Fibroblast of upper back skin (primary cell): ENCODE results near the gene PLEKHA7.

Experiments
- DNase-seq: peaks from one replicate; pipeline ENCODE4 v3.0.0-alpha.2; 2013

The PLEKHA7 gene

DNA sequence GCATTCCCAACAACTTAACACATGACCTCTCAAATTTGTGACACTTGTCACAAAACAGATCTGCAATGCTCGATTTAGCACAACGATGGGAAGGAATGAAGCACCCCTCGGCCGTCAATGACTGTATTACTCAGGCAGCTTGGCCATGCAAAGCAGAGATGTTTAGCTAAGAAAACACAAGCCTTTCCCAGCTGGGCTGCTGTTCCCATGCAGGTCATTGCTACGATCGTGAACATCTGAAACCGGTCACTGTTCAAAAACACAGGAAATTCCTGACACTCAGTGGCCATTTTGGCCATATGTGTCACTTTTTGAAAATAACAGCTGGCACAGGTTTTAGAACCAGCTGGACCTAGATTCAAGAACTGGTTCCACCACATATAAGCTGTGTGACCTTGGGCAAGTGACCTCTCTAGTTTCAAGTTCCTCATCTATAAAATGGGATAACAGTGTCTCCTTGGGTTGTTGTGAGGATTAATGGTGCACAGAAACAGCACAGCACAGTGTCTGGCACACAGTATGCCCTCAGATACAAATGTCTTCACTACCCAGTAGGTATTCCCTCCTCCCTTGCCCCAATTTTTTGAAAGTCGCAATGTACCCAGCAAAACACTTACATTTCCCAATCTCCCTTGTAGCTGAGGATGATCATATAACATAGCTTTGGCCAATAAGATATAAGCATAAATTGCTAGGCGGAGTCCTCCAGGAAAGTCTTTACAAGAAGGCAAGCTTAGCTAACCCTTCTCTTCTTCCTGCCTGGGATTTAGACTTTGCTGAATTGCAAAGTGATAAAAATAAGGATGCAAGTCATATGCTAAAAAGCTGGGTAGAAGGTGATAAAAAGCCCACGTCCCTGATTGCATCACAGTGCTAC, 182.7 kb downstream of the PLEKHA7 start:
- DNase-seq, result no peak

DNA sequence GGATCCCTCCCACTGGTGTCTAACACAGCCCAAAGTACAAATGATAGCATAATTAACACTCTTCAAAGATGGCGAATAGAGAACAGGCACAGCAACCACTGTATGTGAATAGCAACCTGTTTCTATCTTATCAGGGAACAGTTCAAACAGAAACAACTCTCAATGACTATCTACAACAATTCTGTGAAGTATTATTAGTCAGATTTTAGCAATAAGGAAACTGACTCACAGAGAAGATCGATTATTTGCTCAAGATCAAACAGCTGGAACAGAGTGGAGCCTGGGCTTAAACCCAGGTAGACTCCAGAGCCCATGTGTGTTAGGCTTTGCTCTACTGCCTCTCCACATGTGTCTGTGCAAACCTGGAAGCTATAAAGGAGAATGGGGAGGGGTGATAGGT, 187.1 kb downstream of the PLEKHA7 start:
- DNase-seq, result no peak

DNA sequence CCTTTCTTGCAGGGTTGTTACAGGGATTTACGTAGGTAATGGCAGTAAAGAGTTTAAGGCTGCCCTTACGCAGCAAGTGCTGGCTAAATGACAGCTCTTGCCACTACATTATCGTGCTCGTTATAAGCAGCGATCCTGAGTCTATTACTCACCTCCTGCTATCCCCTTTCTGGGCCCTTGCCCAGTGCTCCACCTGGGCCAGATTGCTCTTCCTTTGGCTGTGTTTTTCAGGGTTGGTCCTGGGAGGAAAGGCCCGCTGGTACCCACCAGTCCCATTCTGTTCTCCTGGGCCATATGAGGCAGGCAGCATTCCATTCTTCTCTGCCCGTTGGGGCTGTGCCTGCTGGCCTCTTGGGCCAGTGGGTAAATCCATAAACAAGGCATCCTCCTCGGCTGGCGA, 188.2 kb downstream of the PLEKHA7 start:
- DNase-seq, result no peak

DNA sequence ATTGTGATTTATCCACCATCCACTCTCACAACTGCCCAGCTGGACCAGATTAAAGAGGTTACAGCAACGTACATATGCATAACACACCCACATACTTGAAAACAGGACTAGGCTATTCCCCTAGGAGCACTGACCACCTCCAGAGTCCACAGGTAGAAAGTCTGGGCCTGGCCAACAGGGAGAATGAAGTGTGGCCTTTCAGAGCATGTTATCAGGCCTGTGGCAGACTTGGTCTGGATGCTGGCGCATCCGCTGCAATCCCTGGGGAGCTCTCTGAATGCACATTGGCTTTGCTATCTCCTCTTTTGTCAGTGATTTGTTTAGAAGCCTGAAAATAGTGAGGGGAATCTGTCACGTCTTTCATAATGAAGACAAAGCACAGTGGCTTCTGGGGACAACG, 189.1 kb downstream of the PLEKHA7 start:
- DNase-seq, result no peak

DNA sequence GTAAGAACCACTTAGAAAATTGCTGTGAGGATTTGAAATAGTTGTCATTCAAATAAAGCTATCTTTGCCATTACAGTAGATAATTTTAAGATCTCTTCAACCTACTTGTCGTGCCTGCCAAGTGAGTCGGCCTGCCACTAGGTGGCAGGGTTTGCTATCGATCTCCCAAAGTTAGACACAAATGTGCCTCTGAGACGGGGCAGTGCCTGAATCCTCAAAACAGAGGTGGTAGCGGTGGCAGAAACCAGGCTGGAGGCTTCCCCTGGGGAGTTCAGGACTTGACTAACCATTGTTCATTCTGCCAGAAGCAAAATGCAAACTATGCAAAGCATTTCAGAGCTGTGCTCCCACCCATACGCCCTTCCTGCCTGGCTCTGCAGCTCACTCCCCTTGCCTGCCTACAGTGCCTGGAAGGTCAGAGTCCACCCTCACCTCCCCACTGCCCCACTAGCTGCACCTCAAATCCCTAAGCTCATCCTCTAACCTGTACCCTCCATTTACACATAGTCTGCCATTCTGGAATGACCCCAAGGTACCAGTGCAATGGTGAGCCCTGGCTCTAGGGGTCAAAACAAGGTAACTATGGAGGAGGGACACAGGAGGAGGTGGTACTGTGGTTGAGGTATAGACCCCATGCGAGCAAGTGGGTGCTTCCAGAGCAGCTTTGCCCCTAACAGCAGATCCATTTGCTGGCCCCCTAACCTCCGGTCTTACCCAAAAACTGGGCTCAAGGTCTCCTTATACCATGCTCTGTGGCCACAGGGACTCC, 193.7 kb downstream of the PLEKHA7 start:
- DNase-seq, result peak; percentile 70

DNA sequence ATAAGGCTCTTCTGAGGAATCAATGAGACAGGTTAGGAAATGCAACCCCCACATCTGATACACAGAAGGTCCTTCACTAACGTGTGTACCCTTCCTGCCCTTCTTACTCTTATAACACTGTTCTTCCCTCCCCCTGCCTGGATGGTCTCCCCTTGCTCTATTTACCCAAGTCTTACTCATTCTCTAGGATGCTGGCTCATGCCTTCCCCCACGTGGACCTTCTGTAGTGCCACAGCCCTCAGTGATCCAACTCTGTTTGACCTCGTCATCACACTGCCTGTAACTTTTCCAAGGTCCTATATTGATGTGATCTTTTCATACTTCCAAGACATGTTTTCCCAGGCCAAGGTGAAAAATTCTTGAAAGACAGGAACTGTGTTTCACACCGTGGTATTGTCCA, 195.9 kb downstream of the PLEKHA7 start:
- no peak for DNase-seq

DNA sequence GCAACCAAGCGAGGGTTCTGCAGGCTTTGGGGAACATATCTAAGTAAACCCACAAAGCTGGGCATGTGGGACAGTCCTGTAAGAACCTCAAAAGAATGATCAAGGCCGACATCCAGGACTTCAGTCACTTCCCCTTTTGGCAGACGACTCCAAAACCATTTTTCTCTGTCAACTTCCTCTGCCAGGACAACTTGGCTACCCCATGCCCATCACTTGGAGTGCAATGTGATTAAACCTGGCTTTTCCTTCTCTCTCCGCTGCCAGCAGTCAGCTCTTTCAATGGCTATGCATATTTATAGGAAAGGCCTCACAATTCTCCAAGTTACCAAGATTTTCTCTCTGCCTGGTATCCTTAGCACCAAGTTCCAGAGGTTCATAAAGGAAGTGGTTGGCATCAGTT, 196.9 kb downstream of the PLEKHA7 start:
- no peak for DNase-seq

DNA sequence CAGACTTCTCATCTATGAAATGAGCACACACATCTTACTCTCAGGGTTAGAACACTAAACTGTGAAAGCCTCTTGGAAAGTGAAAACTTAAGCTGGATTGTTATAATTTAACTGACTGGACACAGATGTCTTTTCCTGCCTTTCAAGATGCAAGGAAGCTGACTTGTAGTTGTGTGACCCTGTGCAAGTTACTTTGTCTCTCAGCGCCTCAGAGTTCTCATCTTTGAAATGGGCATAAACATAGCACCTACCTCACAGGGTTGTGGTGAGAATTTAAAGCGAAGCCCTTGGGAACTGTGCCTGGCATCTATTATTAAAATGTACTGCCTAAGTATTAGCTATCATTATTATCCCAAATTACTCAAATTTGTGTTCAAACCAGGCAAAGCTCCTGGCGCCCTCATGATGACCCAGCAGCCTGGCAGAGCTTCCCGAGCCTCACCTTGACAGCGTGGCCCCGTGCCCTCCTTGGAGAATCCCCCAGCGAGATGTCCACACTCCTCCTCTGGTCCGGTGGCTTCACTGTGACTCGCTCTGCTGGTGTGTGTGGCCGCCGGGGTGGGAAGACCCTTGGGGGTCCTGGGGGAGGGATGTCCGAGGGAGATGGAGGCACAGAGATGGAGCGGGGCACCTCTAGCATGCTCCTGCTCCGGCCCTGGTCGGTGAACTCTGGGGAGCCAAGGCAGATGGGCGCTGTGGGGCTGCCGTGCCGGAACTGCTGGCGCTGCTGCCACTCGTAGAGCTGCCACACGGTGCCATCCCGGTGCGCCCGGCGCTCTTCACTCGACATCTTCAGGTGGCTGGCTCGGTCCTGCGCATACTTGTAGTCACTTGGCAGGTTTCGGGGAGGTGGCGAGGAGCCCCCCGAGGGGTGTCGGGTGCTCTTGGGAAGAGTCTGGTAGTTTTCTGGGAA, 197.6 kb downstream of the PLEKHA7 start:
- no peak for DNase-seq

DNA sequence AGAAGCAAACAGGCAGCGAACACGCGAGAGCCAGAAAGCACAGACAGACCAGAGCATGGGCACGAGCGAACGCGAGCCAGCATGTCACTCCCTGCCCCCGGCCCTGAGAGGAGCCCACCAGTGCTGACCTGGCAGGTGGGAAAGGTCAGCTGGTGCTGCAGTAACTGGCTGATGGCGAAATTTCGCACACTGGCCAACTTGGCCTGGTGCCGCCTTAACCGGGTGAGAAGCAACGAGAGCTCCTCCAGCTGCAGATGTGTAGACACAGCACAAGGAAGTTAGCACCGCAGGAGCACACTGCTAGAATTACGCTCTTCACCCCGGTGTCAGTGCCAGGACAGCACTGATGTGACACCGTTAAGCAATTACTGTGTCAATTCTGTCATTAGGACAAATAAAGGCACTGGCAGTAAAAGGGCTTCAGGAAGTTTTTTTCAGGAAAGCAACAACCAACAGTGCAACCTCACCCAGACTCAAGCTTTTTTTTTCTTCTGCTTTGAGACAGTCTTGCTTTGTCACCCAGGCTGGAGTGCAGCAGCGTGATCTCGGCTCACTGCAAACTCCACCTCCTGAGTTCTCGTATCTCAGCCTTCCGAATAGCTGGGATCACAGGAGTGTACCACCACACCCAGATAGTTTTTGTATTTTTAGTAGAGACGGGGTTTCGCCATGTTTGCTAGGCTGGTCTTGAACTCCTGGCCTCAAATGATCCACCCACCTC, 199.0 kb downstream of the PLEKHA7 start:
- peak; percentile 16 for DNase-seq

DNA sequence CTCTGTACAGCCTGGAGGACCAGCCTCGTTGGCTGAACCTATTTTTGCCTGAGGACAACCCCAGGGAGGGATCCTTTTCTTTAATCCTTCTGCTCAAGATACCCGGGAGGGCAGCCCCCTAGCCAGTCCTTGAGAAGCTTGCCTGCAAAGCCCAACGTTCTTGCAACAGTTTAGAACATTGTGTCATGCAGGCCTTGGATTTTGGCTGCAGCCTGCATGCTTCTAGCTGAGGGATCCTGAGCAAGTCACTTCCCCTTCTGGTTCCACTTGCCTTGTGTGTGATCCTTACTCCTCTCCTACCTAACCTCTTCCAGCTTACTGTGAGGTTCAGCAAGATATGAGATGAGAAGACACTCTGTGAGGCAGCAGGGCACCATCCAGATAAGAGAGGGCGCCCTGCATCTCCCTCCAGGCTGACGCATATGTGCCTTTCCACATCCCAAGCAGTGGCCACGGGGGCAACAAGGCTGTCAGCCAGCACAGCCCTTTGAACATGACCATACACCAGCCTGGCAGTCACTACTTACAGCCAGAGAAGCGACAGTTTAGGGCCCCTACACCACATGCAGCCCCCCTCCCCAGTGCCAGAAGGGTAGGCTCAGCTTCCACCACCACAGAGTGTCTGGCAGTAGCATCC, 199.7 kb downstream of the PLEKHA7 start:
- no peak for DNase-seq

DNA sequence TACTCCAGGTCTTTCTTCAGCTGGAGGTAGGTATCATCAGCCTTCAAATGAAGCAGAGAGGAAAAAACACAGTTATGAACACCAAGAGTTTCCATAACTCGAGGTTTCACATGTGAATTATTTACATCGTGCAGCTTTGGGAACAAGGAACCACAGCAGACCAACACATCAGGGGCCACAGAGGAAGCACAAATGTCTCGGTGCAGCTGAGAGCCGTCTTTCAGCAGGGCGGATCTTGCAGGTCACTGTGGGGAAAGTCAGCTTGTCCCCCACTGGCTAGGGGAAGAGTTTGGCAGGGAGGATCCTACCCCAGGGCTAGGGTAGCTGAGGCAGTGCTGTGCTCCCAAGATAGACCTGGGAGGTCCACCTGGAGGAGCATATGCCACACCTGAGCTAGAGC, 201.1 kb downstream of the PLEKHA7 start:
- no peak for DNase-seq

DNA sequence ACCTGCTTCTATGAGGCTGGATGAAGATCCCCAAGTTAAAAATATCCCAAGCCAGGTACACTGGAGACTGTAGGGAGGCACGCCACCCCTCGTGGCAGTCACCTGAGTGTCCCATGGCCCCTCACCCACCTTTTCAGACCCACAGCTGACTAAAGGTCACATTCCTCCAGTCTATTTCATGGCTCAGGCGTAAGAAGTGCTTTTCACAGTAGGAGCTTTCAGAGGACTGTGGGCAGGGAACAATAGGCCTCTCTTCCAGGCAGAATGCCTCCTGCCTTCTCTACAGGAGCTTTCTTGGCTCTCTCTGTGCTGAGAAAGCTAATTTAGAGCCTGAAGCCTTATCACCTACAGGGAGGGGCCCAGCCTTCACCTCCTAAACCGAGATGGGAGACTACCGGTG, 201.9 kb downstream of the PLEKHA7 start:
- DNase-seq, result no peak

DNA sequence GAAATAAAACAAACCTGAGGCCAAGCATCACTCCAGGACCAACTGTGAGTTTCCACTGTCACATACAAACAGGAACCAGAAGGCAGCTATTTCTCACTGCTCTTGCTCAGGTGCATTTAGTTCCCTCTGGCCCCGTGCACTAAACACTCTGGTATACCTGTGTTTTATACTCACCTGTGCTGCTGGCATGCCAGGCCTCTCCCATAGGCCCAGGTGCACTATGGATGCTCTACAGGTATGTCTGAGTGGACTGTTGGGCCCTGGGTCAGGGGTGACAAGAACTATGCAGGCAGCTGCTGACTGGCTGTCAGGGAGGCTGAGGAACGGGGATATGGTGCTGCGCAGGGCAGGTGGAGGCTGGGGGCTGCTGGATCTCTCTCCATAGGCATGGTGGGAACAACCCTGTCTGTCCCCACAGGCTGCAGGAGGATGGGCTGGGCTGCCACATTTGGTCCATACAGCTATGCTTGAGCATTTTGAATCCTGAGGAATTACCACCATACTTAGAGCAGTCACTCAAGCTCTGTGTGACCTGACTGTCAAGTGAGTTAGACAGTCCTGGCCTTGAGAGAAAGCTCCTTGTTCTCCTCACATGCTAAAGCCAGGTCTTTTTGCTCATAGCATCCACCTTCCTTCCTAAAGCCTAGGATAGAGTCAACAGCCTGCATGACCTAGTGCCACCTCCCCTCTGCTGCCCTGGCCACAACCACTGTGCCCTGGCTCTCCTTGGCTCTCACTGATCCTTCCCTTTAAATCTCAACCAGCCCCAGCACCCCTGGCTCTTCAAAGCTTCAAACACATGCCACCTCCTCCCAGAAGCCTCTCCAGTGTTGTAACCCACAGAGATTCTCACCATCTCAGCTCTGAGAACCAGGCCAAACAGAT, 202.8 kb downstream of the PLEKHA7 start:
- DNase-seq, result no peak

DNA sequence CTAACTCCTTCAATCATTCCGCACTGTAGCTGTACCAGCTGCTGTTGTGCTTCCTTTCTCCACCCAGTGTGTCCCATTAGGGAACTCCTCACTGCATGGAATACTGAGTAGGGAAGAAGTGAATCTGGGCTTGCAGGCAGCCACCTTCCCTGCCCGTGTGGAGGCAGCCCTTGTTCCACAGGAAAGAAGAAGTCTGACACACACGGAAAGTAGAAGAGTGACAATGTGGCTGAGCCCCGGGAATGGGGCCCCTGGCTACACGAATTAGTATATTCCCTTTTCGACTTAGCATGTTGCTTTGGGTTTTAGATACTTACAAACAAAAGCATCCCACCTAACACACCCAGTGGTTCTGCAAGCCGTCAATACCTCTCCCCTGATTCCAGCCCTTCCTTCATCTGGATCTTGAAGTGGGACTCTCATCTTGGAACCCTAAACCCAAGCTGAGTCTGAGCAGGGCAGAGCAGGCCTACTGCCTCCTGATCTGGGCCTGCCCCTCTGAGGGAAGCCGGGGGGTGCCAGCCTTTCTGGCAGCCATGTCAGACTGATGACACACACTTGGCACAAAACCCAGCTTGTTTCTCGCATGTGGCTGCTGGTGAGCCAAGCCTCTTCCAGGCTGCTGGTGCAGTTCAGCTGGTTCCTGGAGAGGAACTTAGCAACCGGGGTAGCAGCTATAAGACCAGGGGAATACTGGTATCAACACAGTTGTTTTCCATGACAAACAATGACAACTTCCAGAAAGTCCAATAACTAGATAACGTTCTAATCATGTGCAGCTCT, 204.1 kb downstream of the PLEKHA7 start:
- peak; percentile 24 for DNase-seq

DNA sequence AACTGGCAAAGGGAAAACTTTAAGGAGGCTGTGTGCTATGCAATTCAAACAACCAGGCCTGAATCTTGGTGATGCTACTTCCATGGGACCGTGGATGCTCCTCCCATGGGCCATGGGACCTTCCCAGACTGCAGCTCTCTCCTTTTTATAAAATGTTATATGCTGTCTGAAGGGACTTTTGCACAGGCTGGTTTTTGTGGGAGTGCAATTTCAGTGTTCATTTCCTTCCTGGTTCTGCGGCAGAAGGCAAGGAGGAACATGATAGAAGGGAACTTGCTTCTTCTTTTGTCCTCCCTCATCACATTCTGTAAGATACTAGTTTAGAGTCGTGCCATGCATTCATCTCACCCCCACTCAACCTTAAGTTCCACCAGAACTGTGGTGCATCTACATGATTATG, 206.9 kb downstream of the PLEKHA7 start:
- no peak for DNase-seq

DNA sequence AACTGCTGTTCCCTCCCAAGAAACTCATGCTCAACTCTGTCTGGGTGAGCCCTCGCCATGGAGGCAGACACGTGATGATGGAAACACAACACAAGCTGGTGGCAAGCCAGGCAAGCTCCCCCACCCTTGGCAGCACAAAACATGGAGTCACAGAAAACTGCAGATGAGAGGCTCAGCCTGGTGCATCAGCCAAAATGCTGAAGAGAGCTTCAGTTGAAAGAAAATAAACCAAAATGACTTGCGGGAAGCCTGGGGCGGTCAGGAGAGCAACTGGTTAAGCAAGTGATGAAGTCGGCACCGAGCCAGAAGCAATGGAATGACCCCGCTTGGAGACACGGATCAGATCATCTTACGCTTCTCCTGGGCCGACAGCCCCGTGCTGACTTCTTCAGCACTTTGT, 207.4 kb downstream of the PLEKHA7 start:
- DNase-seq, result peak; percentile 29

DNA sequence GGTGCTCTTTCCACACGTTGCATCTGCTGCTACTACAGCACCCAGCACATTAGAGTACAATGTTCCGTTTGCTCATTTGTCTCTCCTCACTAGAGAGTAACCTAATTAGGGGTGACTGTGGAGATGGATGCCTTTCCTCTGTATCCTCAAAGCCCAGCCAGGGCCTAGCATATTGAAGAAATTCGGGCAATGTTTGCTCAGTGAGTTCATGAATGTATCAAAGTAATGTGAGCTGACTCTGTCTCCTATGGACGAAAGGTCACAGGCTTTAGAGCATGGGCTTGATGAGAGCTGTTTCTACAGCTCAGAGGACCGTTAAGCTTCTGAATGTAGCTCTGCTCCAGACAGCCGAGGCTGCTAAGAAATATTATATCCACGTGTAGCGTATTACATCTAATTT, 208.3 kb downstream of the PLEKHA7 start:
- DNase-seq, result no peak

DNA sequence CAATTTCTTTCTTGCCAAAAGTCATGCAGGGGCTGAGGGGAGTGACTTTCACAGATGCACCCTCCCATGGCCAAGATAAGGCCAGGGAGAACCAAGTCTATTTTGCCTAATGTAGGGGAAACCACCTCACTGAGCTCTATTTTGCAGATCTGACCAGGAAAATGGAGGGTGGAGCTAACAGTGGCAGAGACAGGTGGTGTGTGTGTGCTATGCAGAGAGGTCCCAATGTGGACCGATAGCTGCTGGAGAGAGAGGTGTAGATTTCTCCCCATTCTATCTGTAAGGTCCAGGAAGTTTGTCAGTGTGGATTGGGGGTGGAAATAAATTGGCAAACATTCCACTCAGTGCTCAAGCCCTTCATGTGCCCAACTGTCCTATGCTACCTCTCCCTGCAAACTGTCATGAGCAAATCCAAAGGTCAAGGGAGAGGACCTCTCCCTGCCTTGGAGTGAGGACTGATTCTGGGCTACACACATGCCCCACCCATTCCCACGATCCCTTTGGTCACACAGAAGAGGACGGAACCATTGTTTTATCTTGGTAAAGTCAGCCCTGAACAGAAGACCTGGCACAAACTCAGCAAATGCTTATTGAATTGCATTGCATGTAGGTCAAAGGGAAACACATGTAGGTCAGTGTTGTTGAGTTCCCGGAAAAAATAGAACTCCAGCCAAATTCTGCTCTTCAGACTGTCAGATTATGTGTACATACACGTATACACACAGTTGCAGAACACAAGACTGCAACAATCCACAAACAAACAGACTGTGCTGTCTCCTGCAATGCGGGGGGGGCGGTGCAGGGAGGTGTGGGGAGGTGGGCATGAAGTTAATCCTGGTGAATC, 209.9 kb downstream of the PLEKHA7 start:
- peak; percentile 12 for DNase-seq
